Gastroesophageal sphincter (tissue), 4 donors: Measurements from ENCODE around the gene STRBP. TPM values are rescaled to one million over a fixed set of nuclear protein-coding genes. Genes with fewer than 3 reads are reported as not detected.
A peak's percentile ranks its signal among the peaks of the same experiment; 100 is the strongest.

ENCODE experiments used
- ATAC-seq: fragments of 150-250 bp; one replicate; pipeline ENCODE4 v1.9.1; 2016; ENCODE audit warnings: mild to moderate bottlenecking, moderate library complexity
- H3K27ac ChIP-seq, 4 donors: fragments of 200-600 bp; sonication (generic) in 3 of 4; 1 replicate in 3 of 4; 2 replicates in 1 of 4; pipeline ENCODE4 v1.5.1; 2016 to 2019
- H3K27me3 ChIP-seq: fragments of 200-600 bp; sonication (generic); one replicate; pipeline ENCODE4 v1.5.1; 2019
- H3K36me3 ChIP-seq, 2 donors: fragments of 200-600 bp; sonication (generic); one replicate each; pipeline ENCODE4 v1.5.1; 2019; ENCODE audit warnings: control low read depth in 1 of 2
- H3K4me1 ChIP-seq, 3 donors: fragments of 200-600 bp; sonication (generic); 1 replicate in 2 of 3; 2 replicates in 1 of 3; pipeline ENCODE4 v1.5.1; 2016 to 2019; ENCODE audit warnings: control low read depth in 2 of 3
- H3K4me3 ChIP-seq, 2 donors: fragments of 200-600 bp; sonication (generic); one replicate each; pipeline ENCODE4 v1.5.1; 2019; ENCODE audit warnings: mild to moderate bottlenecking in 1 of 2, moderate library complexity in 1 of 2
- H3K9me3 ChIP-seq, 3 donors: fragments of 200-600 bp; sonication (generic); one replicate each; pipeline ENCODE4 v1.5.1; 2017 to 2019; ENCODE audit warnings: control low read depth in 2 of 3
- EP300 ChIP-seq: sonication (generic); formaldehyde crosslinking; IDR thresholded peaks from one replicate; pipeline ENCODE4 v1.6.1; 2017; ENCODE audit warnings: antibody characterized with exemption, mild to moderate bottlenecking
- POLR2A ChIP-seq, 2 donors: fragments of 450-650 bp; IDR thresholded peaks; one replicate each; pipeline ENCODE4 v1.6.1; 2017; ENCODE audit warnings: antibody characterized with exemption in 2 of 2, mild to moderate bottlenecking in 2 of 2, moderate library complexity in 1 of 2
- POLR2AphosphoS5 ChIP-seq: sonication (generic); formaldehyde crosslinking; IDR thresholded peaks from one replicate; pipeline ENCODE4 v1.6.1; 2017; ENCODE audit warnings: antibody characterized with exemption
- WGBS, 2 donors: methylation state at CpG; one replicate each; pipeline ENCODE4 v1.1.5; 2018; ENCODE audit warnings: low coverage in 1 of 2; 5-methylcytosine and 5-hydroxymethylcytosine counted together
- total RNA-seq, 4 donors: library from RNA; depleted of rRNA; stranded (reverse); fragments of >200 nt; gene quantifications; one replicate each; pipeline ENCODE4 v1.1.0, GENCODE V29; 2016
- TF ChIP-seq, protein P1 (sequence below), 4 experiments: fragments of 200-600 bp in 2 of 4; fragments of 450-650 bp in 2 of 4; sonication (generic) in 1 of 4; IDR thresholded peaks; one replicate each; pipeline ENCODE4 v1.5.1; 2017 to 2019; ENCODE audit warnings: antibody characterized with exemption in 4 of 4, mild to moderate bottlenecking in 2 of 4, moderate library complexity in 2 of 4

STRBP gene
- total RNA-seq, 4 donors from 2014 or later, result 10.4 to 20.6 (median 14.8) TPM

DNA sequence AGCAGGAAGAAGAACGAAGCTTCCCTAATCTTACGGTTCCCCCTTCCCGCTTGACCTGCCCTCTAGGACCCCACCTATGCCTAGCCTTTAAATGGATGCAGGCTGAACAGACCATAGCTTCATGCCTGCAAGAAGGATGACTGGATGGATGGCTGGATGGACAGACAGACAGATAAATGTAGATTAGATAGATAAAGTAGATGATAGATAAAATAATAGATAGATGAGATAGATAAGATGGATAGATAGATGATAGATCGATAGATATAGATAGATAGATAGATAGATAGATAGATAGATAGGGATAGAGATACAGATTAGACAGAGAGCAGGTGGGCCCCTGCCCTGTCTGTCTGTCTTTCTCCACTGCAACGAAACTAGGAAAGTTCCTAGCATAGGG is 162.9 kb downstream of the STRBP start:
- Histone ChIP-seq H3K4me1 (peaks cover 0 to 10% (median 0%) of the 10 kb centered on the region in 3 donors), H3K4me3 (no peak overlapping the region), H3K27me3 (no peaks in the 10 kb centered on the region), H3K27ac (no peak overlapping the region), H3K36me3 (peaks cover 0 to 99% of the 10 kb centered on the region in 2 donors), H3K9me3 (no peaks in the 10 kb centered on the region)
- ATAC-seq, result no peak
- WGBS, 2 donors, result 73 to 100% methylated on average over 2 to 5 of the region's 5 CpGs
- TF ChIP-seq EP300 (no peak), POLR2AphosphoS5 (no peak), POLR2A (IDR thresholded peaks at IDR 0.05) (no peak)
- TF ChIP-seq, protein P1, sequence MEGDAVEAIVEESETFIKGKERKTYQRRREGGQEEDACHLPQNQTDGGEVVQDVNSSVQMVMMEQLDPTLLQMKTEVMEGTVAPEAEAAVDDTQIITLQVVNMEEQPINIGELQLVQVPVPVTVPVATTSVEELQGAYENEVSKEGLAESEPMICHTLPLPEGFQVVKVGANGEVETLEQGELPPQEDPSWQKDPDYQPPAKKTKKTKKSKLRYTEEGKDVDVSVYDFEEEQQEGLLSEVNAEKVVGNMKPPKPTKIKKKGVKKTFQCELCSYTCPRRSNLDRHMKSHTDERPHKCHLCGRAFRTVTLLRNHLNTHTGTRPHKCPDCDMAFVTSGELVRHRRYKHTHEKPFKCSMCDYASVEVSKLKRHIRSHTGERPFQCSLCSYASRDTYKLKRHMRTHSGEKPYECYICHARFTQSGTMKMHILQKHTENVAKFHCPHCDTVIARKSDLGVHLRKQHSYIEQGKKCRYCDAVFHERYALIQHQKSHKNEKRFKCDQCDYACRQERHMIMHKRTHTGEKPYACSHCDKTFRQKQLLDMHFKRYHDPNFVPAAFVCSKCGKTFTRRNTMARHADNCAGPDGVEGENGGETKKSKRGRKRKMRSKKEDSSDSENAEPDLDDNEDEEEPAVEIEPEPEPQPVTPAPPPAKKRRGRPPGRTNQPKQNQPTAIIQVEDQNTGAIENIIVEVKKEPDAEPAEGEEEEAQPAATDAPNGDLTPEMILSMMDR (IDR thresholded peaks at IDR 0.05), result no peak

DNA sequence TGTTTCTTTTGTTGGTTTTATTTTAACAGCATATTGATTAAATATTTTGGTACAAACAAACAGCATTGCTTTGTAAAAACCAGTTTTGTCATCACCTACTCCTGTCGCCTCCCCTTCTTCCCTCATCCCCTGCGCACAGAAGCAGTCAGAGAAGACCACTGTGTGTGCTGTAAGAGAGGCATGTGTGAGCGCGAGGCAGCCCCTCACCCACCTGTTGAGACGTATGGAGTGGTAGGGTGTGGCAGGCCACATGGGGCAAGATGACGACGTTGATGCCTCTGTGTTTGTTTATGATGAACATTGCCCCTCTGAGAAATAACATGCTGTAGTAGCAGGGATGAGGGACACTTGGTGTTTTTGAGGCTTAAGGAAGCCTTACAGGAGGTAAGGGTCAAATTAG is 163.6 kb downstream of the STRBP start:
- Histone ChIP-seq H3K9me3 (no peaks in the 10 kb centered on the region), H3K4me3 (no peak overlapping the region), H3K36me3 (peaks cover 0 to 100% of the 10 kb centered on the region in 2 donors), H3K4me1 (peaks cover 0 to 10% (median 0%) of the 10 kb centered on the region in 3 donors), H3K27ac (no peak overlapping the region), H3K27me3 (no peaks in the 10 kb centered on the region)
- TF ChIP-seq POLR2A (IDR thresholded peaks at IDR 0.05), result no peak
- no peak for TF ChIP-seq EP300
- TF ChIP-seq, protein P1 (IDR thresholded peaks at IDR 0.05), result no peak
- TF ChIP-seq POLR2AphosphoS5, result no peak
- 35% methylated on average over 3 of the region's 7 CpGs; no CpG with 5 or more reads in 1 of the 2 donors for WGBS, 2 donors
- no peak for ATAC-seq

DNA sequence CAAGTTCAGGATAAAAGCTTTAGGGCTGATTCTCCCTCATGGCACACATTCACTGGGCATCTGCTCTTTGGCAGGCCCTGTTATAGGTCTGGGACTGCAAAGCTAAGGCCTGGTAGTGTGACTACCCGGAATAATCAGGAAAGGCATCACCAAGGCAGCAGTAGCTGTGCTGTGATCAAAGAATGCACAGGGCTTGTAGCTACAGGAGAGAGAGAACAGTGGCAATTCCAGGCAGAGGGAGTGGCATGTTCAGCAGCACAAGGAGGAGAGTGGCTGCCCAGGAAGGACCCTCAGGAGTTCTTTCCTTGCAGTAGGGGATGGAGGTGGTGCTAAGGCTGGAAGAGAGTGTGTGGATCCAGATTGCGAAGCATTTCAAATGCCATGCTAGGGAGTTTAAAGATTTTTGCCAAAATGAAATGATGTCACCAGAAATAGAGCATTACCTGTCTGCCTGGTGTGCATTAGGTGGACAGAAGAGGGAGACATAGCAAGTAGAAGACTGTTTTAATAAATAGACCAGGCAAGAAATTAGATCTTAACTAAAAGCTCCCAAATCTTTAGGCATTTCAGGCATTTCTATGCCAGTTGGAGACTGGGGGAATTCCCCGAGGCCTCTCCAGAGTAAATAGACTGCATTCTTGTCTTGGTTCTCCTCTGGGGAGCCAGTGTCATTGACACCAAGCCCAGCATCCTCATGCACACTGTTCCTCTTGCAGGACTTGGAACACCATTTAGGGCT is 165.8 kb downstream of the STRBP start:
- peaks cover 0 to 10% (median 0%) of the 10 kb centered on the region in 3 donors for H3K4me1 ChIP-seq
- 70 to 94% methylated on average over 2 to 3 of the region's 3 CpGs for WGBS, 2 donors
- peak overlapping the region in 1 of 4 donors; percentile 14 for H3K27ac ChIP-seq
- no peak for ATAC-seq
- H3K36me3 ChIP-seq, result peaks cover 6 to 100% of the 10 kb centered on the region in 2 donors
- H3K4me3 ChIP-seq, result no peak overlapping the region
- TF ChIP-seq, protein P1 (IDR thresholded peaks at IDR 0.05), result peak in 2 of 4 experiments; percentile 10 to 39
- TF ChIP-seq POLR2A (IDR thresholded peaks at IDR 0.05), result no peak
- H3K9me3 ChIP-seq, result no peaks in the 10 kb centered on the region
- H3K27me3 ChIP-seq, result no peaks in the 10 kb centered on the region

DNA sequence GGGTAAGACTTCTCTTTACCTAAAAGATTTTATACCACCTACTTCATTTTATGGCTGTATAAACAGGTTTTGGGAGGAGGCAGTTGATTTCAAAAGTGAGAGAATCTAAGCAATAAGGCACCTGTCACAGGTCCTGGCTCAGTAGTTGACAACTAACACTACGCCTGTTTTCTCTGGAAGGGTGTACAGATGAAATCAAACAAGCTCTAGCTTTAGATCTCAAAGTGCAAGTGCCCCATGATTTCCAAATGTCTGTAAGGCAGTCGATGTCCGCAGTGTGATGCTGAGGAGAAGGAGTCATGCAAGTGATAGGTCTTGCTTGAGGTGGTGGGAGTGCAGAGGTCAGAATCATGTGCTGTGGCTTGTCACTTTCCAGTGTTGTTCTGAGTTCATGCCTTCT is 168.8 kb downstream of the STRBP start:
- TF ChIP-seq POLR2AphosphoS5, result no peak
- TF ChIP-seq EP300, result no peak
- TF ChIP-seq POLR2A (IDR thresholded peaks at IDR 0.05), result no peak
- TF ChIP-seq, protein P1 (IDR thresholded peaks at IDR 0.05), result no peak
- 86 to 89% methylated on average over 2 to 3 of the region's 3 CpGs for WGBS, 2 donors
- Histone ChIP-seq H3K4me3 (no peak overlapping the region), H3K9me3 (no peaks in the 10 kb centered on the region), H3K27me3 (no peaks in the 10 kb centered on the region), H3K4me1 (peaks cover 0 to 10% (median 0%) of the 10 kb centered on the region in 3 donors), H3K27ac (no peak overlapping the region), H3K36me3 (peaks cover 10 to 97% of the 10 kb centered on the region in 2 donors)
- no peak for ATAC-seq

DNA sequence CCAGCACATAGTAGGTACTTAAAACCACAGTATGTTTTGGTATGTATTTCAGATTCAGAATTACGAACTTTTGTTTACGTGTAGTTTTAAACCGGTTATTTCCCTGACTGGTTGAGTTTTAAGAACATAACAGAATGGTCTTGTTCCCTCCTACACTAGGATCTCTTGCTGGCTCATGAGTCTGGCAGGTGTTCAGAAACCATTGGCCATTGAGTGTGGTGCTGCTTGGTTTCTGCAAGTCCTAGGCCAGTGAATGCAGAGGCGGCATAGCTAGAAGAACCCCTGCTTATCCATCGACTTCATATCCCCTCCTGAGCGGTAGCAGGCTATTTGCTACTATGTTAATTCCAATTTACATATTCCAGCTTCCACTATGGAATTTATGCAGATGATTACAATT is 169.3 kb downstream of the STRBP start:
- peaks cover 10 to 97% of the 10 kb centered on the region in 2 donors for H3K36me3 ChIP-seq
- ATAC-seq, result no peak

More for the DNA sequence above, 169.3 kb downstream of the STRBP start:
- Histone ChIP-seq H3K9me3 (no peaks in the 10 kb centered on the region), H3K4me1 (peaks cover 0 to 10% (median 0%) of the 10 kb centered on the region in 3 donors), H3K27me3 (no peaks in the 10 kb centered on the region), H3K27ac (no peak overlapping the region), H3K4me3 (no peak overlapping the region)
- 76 to 83% methylated on average over 6 of the region's 6 CpGs for WGBS, 2 donors
- TF ChIP-seq, protein P1 (IDR thresholded peaks at IDR 0.05), result no peak
- TF ChIP-seq EP300 (no peak), POLR2AphosphoS5 (no peak), POLR2A (IDR thresholded peaks at IDR 0.05) (no peak)
